HG02759 (cell line): ENCODE measurements around the gene FYB1.

Experiments
- ATAC-seq: cut with Tn5 transposase; IDR thresholded peaks from one replicate; pipeline ENCODE4 v1.9.1; 2021; ENCODE audit warnings: mild to moderate bottlenecking, moderate library complexity; ENCODE audit not compliant: unreplicated experiment

The FYB1 gene

GRCh38 chr5:39208471-39208870, 10.9 kb downstream of the FYB1 start:
- no peak for ATAC-seq

GRCh38 chr5:39207345-39208045, 11.9 kb downstream of the FYB1 start:
- ATAC-seq = no peak

DNA sequence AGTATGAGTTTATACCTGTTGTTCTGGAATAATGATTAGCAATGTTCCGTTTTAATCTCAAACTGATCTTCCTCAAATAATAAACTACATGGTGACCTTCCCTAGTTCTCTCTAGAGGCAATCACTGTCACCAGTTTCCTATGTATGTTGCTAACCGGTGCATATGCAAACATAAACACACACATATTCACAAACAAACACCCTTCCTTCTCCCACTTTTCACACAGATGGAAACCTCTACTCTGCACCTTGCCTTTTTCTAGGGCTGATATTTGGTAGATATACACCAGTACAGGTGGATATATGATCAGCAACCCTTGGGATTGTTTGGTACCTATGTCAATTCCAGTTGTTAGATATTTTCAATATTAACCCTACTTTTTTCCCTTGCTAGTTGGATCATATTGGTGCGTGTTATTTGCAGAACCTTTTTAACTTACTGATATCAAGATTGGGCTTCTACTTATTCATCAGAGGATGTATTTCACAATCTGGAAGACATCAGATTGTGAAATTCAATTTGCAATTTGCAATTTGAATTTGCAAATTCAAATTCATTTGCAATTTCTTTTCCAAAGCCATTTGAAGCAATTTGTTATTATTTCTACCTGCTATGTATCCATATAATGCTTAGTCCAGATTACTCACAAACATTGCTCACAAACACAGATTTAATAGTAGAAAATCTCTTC, 12.6 kb downstream of the FYB1 start:
- no peak for ATAC-seq

DNA sequence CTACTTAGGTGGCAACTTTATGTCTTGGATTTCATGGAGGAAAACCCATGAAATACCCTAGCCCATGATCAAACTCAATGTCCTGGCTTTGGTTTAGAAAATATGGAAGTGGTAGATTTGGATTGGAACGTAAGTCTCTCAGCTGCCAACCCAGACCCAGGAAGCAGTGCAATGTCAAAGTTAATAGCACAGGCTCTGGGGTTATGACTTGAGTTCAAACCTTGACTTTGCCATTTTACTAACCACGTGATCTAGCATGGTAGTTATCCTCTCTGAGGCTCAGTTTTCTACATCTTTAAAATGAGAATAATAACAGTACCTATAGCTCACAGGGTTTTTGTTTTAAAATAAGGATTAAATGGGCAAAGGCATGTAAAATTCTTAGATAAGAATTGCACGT, 13.8 kb downstream of the FYB1 start:
- no peak for ATAC-seq

DNA sequence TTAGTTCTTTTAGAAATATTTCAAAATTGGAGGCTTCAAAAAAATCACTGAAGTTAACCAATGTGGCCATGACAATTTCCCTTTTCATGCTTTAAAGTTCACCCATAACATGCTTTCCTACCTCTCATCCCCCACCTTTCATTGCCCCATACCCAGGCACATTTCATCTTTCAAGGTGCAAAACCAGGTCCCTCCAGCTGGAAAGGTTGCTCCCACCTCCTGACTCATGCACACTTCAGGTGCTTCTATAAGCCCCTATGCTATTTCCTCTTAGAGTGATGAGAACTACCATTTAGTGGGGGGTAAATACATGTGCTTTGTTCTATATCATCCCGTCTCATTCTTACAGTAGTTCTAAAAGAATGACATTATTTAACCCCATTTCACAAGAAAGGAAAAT, 15.4 kb downstream of the FYB1 start:
- ATAC-seq = no peak

- no peak for ATAC-seq
These were observed 16.0 kb downstream of the FYB1 start for GRCh38 chr5:39203275-39203922.

GRCh38 chr5:39202597-39203274, 16.6 kb downstream of the FYB1 start:
- ATAC-seq = no peak

GRCh38 chr5:39201781-39202596, 17.4 kb downstream of the FYB1 start:
- no peak for ATAC-seq

GRCh38 chr5:39201160-39201780, 18.1 kb downstream of the FYB1 start:
- no peak for ATAC-seq

GRCh38 chr5:39200081-39200480, 19.3 kb downstream of the FYB1 start:
- ATAC-seq = no peak

DNA sequence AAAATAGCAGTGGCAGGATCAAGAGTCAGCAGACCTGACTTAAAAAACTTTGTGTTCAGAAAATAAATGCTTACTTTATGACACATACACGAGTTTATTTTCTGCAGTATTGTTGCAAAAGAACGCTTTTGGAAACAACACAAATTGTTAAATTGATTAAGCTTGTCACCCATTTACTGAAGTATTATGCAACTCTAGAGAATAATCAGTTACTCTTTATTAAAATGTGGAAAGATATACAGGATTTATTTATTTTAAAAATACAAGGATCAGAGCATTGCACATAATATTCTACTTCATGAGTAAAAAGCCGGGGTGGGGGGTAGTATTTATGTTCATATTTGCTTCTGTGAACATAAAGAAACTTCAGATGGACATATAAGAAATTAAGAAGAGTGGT, 20.0 kb downstream of the FYB1 start:
- no peak for ATAC-seq

DNA sequence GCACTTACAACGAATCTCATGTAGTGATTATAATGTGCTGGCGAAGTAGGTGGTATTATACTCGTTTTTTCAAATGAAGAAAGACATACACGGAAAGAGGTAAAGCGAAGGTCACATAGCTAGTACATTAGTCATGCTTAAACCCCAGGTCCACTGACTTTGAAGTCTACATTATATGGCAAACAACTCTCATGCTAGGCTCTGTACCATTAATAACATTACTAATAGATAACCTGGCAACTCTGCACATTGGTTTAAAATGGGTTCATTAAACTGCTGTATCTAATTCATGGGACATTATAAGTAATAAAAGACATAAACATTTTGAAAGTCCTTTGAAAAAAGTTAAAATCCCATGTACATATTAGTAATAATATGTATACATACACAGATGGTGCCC, 21.2 kb downstream of the FYB1 start:
- ATAC-seq = no peak

- ATAC-seq = no peak
These were observed 21.8 kb downstream of the FYB1 start for GRCh38 chr5:39197556-39197955.

DNA sequence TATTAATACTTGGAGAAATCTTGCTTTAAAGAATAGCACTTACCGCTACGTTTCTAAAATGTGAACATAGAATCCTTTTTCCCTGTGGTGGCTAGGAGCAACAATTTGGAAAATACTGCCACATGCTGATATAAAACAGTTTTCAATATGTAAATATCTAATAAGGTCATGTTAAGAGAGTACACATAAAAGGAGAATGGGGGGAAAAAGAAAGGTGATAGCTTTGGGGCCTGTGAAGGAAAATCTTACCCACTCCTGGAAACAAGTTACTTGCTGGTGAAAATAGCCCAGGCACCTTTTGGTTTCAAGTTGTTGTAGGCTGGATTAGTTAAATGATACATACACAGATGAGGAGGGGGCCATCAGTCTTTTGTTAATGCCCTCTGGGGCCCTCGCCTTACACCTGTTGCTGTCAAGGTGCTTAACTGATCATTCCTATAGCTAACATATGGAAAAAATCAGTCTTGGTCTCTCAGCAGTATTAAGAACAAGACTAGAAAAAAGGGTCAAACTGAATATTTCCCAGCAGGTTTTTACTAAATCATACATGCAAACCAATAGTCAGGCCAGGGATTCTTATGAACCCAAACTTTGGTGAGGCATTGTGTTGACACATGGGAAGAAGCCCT, 24.1 kb downstream of the FYB1 start:
- ATAC-seq = no peak

DNA sequence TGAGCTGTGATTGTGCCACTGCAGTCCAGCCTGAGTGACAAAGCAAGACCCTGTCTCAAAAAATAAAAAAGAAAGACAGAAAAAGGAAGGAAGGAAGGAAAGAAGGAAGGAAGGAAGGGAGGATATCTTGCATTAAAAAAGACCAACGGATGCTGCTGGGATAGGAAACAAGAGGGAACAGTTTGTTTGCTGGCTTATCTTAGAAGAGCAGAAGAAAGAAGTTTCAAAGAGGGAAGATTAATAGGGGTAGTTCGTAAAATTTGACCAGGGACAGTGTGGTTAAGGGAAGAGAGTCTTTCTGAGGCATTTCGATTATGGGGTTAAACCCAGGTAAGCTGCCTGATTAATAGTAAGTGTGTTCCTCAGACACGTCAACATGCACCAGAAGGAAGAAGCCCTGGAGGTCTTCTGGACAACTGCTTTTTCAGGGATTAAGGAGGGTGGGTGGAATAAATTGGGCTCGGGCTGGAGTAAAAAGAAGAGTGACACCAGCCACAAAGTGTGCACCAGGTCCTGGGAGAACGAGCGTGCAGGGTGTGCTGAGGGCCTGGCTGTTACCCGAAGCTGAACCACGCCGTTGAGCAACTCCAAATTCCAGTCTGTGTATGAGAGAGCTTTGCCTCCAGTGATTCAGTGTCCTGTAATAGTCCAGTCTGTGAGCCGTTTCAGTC, 24.8 kb downstream of the FYB1 start:
- ATAC-seq = no peak

DNA sequence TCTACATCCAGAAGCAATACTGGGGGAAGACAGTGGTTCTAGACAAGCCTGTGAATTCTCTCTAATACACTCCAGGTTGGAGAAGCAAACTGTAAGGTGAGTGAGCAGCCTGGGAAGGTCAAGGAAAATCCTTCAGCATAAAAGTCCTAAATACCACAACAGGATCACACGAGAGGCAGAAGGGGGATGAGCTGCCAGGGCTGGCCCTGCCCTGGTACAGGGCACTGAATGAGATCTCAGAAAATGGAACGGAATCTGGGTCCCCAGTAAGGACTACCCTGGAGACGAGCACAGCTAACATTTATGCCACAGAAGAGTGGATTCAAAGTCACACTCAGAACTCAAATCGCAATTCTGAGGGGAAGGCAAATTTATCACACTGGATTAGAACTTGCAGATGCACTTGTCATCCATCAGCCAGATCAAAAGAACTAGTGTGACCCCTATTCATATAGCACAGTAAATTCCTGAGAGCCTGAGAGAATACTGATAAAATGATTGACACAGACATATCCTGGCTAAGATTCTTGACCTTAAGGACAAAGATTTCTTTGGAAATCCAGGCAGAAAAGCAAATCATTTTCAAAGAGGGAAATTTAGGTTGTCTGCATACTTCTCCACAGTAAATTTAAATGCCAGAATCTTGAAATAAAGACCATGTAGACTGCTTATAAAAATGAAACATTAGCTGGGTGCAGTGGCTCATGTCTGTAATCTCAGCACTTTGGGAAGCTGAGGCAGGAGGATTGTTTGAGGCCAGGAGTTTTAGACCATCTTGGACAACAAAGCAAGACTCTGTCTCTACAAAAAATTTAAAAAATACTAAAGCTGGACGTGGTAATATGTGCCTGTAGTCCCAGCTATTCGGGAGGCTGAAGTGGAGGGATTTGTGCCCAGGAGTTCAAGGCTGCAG, 25.6 kb downstream of the FYB1 start:
- ATAC-seq = no peak

DNA sequence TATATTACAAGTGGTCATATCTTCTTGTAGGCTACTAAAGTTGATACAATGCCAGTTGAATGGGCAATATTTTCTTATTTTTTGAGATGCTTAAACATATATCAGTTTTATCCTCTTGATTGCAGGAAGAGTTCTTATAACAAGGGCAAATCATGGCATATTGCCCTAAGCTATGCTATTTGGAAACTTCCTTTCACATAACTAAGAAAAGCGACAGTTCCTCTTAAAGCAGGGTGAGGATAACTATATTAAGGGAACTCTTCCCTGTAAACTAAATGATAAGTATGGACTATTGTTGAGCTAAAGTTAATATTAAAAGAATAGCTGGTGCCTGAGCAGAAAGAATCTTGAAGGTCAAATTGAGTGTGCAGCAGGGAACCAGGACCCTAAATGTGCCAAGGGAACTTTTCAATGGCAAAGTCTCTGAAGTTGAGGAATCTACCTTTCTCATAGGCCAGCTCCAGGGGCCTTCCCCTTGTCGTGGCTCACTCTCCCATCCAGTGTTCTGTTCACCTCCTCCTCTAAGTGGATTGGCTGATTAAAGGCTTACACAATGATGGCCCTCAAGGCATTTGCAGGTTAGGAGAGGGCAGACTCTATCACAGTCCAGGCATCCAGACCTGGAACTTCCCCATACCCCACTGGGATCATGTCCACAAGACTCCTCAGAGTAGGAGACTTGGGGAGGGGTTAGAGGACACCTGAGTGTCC, 26.8 kb downstream of the FYB1 start:
- ATAC-seq = no peak

DNA sequence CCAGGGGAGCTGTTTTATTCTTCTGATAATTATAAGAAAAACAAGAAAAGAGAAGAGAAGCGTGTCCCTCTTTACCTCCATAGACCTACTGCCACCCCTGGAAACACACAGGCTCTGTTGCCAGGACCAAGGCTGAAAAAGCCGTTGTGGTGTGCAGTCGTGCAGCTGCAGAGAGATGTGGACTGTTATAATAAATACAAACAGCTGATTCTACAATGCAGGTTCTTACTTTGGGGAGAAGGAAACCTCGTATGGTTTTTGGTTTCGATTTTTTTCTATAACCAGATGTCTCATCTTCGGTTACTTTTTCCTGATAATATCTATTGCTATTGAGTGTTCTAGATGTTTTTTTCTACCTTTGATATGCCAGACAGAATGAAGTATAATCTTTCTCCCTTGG, 28.1 kb downstream of the FYB1 start:
- ATAC-seq = peak; percentile 63
